Stimulated activated memory B cell treated with anti-CD40 and anti-IgM and Interleukin-4, amounts not matched to agents 10 μg/mL and 1 μg/mL and 100 μg/mL, for 72 hours (primary cell): ENCODE results near the gene GPC2.
A peak's percentile ranks its signal among the peaks of the same experiment; 100 is the strongest.
"Not testable (repeated sequence)": the region's sequence is repeated elsewhere in the genome, so short reads cannot be mapped to it uniquely, and the experiment has no call there.

Source experiments
- ATAC-seq: fragments of 150-1000 bp; cut with Tn5 transposase; 2 replicates; pipeline ENCODE4 v1.10.0; 2021
- H3K27ac Mint-ChIP-seq: one replicate; pipeline ENCODE4 v1.8.0; 2022; ENCODE audit warnings: mild to moderate bottlenecking, mixed read lengths
- H3K27me3 Mint-ChIP-seq: one replicate; pipeline ENCODE4 v1.8.0; 2022; ENCODE audit warnings: mixed read lengths
- H3K36me3 Mint-ChIP-seq: one replicate; pipeline ENCODE4 v1.8.0; 2022; ENCODE audit warnings: mixed read lengths
- H3K4me1 Mint-ChIP-seq: one replicate; pipeline ENCODE4 v1.8.0; 2022; ENCODE audit warnings: mixed read lengths
- H3K4me3 Mint-ChIP-seq: one replicate; pipeline ENCODE4 v1.8.0; 2022; ENCODE audit warnings: mild to moderate bottlenecking, moderate library complexity, mixed read lengths
- H3K9me3 Mint-ChIP-seq: one replicate; pipeline ENCODE4 v1.8.0; 2022; ENCODE audit warnings: mixed read lengths

The GPC2 gene

GRCh38 chr7:100153708-100154535 lies 23.3 kb downstream of the GPC2 start:
- no peak overlapping the region for H3K27ac Mint-ChIP-seq

GRCh38 chr7:100152937-100153666 lies 24.1 kb downstream of the GPC2 start:
- Mint-ChIP-seq H3K27me3 (no peaks in the 10 kb centered on the region), H3K27ac (peak overlapping the region; percentile 20), H3K9me3 (no peaks in the 10 kb centered on the region), H3K4me1 (peaks cover 64% of the 10 kb centered on the region), H3K36me3 (peaks cover 30% of the 10 kb centered on the region), H3K4me3 (no peak overlapping the region)
- no peak for ATAC-seq

More at GRCh38 chr7:100153708-100154535, 23.3 kb downstream of the GPC2 start:
- Mint-ChIP-seq H3K27me3 (no peaks in the 10 kb centered on the region), H3K9me3 (no peaks in the 10 kb centered on the region), H3K4me3 (no peak overlapping the region), H3K4me1 (peaks cover 61% of the 10 kb centered on the region), H3K36me3 (peaks cover 30% of the 10 kb centered on the region)
- no peak for ATAC-seq

GRCh38 chr7:100152404-100152803 lies 24.8 kb downstream of the GPC2 start:
- Mint-ChIP-seq H3K27ac (peak overlapping the region; percentile 20), H3K4me3 (no peak overlapping the region), H3K9me3 (no peaks in the 10 kb centered on the region), H3K4me1 (peaks cover 60% of the 10 kb centered on the region), H3K36me3 (peaks cover 30% of the 10 kb centered on the region), H3K27me3 (no peaks in the 10 kb centered on the region)
- ATAC-seq, result no peak

- H3K4me1 Mint-ChIP-seq, result peaks cover 41% of the 10 kb centered on the region
- ATAC-seq, result peak; percentile 99
Measured at GRCh38 chr7:100148559-100149328, 28.4 kb downstream of the GPC2 start, which contains the start of gene LAMTOR4. LAMTOR4 (plus strand) TSS chr7:100148918; CDS start chr7:100148973, 55 bp downstream.

DNA sequence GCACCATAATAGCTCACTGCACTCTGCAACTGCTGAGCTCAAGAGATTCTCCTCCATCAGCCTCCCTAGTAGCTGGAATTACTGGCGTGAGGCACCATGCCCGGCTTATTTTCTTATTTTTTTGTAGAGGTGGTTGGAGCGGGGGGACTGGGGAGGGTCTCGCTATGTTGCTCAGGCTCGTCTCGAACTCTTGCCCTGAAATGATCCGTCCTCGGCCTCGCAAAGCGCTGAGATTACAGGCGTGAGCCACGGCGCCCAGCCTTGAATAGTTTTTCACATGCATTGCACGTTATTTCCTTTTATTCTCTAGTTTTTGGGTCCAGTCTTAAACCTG lies 29.0 kb downstream of the GPC2 start:
- Mint-ChIP-seq H3K4me1 (peaks cover 38% of the 10 kb centered on the region), H3K9me3 (no peaks in the 10 kb centered on the region), H3K27me3 (no peaks in the 10 kb centered on the region), H3K4me3 (peak overlapping the region; percentile 97), H3K27ac (peak overlapping the region; percentile 96), H3K36me3 (peaks cover 20% of the 10 kb centered on the region)
- ATAC-seq, result no peak

More at GRCh38 chr7:100148559-100149328, 28.4 kb downstream of the GPC2 start, which contains the start of gene LAMTOR4:
- Mint-ChIP-seq H3K27me3 (no peaks in the 10 kb centered on the region), H3K4me3 (peak within 1 kb of the TSS; percentile 97), H3K27ac (peak within 1 kb of the TSS; percentile 96), H3K36me3 (peaks cover 20% of the 10 kb centered on the region), H3K9me3 (no peaks in the 10 kb centered on the region)

- peaks cover 29% of the 10 kb centered on the region for H3K4me1 Mint-ChIP-seq
- H3K36me3 Mint-ChIP-seq, result peaks cover 11% of the 10 kb centered on the region
- ATAC-seq, result no peak
- H3K9me3 Mint-ChIP-seq, result no peaks in the 10 kb centered on the region
- H3K27me3 Mint-ChIP-seq, result no peaks in the 10 kb centered on the region
- H3K27ac Mint-ChIP-seq, result no peak overlapping the region
- H3K4me3 Mint-ChIP-seq, result no peak overlapping the region
Measured at GRCh38 chr7:100147278-100147677, 29.9 kb downstream of the GPC2 start.

DNA sequence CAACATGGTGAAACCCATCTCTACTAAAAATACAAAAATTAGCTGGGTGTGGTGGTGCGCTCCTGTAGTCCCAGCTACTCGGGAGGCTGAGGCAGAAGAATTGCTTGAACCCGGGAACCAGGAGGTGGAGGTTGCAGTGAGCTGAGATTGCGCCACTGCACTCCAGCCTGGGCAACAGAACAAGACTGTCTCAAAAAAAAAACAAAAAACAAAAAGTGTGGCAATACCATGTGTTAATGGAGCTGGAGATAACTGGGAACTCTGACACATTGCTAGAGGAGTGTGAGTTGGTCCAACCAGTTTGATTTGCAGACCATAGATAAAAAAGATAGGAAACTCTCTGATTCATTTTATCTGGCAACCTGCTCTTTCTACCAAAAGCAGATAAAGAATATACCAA lies 30.8 kb downstream of the GPC2 start:
- H3K4me1 Mint-ChIP-seq, result peaks cover 25% of the 10 kb centered on the region
- H3K9me3 Mint-ChIP-seq, H3K27ac Mint-ChIP-seq, H3K27me3 Mint-ChIP-seq, H3K4me3 Mint-ChIP-seq, ATAC-seq, H3K36me3 Mint-ChIP-seq: not testable (repeated sequence)

- Mint-ChIP-seq H3K36me3 (no peaks in the 10 kb centered on the region), H3K27ac (no peak overlapping the region), H3K4me3 (no peak overlapping the region), H3K27me3 (no peaks in the 10 kb centered on the region), H3K9me3 (no peaks in the 10 kb centered on the region), H3K4me1 (peaks cover 17% of the 10 kb centered on the region)
- no peak for ATAC-seq
Measured at GRCh38 chr7:100142461-100142860, 34.7 kb downstream of the GPC2 start.

- ATAC-seq, result no peak
- Mint-ChIP-seq H3K27ac (no peak overlapping the region), H3K27me3 (no peaks in the 10 kb centered on the region), H3K36me3 (no peaks in the 10 kb centered on the region), H3K4me1 (peaks cover 18% of the 10 kb centered on the region), H3K4me3 (no peak overlapping the region), H3K9me3 (no peaks in the 10 kb centered on the region)
Measured at GRCh38 chr7:100141555-100141949, 35.6 kb downstream of the GPC2 start.

GRCh38 chr7:100137851-100138760 lies 39.1 kb downstream of the GPC2 start:
- Mint-ChIP-seq H3K4me1 (peaks cover 18% of the 10 kb centered on the region), H3K27me3 (no peaks in the 10 kb centered on the region), H3K36me3 (no peaks in the 10 kb centered on the region), H3K4me3 (no peak overlapping the region), H3K27ac (peak overlapping the region; percentile 58), H3K9me3 (no peaks in the 10 kb centered on the region)
- peak; percentile 86 for ATAC-seq

GRCh38 chr7:100132697-100133151 lies 44.5 kb downstream of the GPC2 start:
- Mint-ChIP-seq H3K36me3 (no peaks in the 10 kb centered on the region), H3K4me1 (peaks cover 30% of the 10 kb centered on the region), H3K27me3 (no peaks in the 10 kb centered on the region), H3K4me3 (no peak overlapping the region), H3K9me3 (no peaks in the 10 kb centered on the region), H3K27ac (no peak overlapping the region)
- ATAC-seq, result peak; percentile 82

GRCh38 chr7:100132126-100132525 lies 45.1 kb downstream of the GPC2 start:
- H3K4me1 Mint-ChIP-seq, result peaks cover 27% of the 10 kb centered on the region

DNA sequence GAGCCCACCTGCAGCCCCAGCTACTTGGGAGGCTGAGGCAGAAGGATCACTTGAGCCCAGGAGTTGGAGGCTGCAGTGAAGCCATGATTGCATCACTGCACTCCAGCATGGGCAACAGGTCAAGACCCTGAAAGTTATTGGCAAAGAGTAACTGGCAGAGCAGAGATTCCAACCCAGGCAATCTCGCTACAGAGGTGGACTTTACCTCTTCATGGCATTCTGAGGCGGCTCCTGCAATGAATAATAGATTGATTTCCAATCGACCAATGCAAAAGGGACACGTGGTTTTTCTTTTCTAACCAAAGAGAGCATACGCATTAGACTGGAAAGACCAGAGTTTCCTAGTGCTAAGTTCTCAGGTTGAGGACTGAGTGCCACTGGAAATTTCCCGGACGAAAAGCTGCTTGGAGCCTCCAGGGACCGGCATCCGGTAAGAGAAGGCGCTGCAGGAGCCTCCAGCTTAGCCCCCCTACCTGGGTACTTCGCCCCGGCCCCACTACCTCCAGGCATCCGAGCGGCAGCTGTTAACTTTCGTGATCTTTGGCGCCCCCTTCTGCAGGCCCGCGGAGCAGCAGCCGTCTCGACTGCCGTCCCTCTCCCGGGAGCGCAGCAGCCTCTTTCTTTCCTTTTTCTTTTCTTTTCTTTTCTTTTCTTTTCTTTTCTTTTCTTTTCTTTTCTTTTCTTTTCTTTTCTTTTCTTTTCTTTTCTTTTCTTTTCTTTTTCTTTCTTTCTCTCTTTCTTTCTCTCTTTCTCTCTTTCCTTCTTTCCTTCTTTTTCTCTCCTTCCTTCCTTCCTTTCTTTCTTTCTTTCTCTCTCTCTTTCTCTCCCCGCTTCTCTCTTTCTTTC lies 46.4 kb downstream of the GPC2 start:
- Mint-ChIP-seq H3K27ac (no peak overlapping the region), H3K9me3 (no peaks in the 10 kb centered on the region), H3K27me3 (no peaks in the 10 kb centered on the region), H3K4me1 (peaks cover 33% of the 10 kb centered on the region), H3K36me3 (no peaks in the 10 kb centered on the region), H3K4me3 (no peak overlapping the region)
- ATAC-seq, result no peak

More at GRCh38 chr7:100132126-100132525, 45.1 kb downstream of the GPC2 start:
- H3K9me3 Mint-ChIP-seq, result no peaks in the 10 kb centered on the region
- H3K27me3 Mint-ChIP-seq, result no peaks in the 10 kb centered on the region
- no peak for ATAC-seq
- no peaks in the 10 kb centered on the region for H3K36me3 Mint-ChIP-seq
- no peak overlapping the region for H3K4me3 Mint-ChIP-seq
- no peak overlapping the region for H3K27ac Mint-ChIP-seq
